HG03108 (cell line): ENCODE measurements around the gene INHBE.
"Not testable (repeated sequence)": the region's sequence is repeated elsewhere in the genome, so short reads cannot be mapped to it uniquely, and the experiment has no call there.

Experiments used
- ATAC-seq: cut with Tn5 transposase; IDR thresholded peaks from one replicate; pipeline ENCODE4 v1.9.1; 2021; ENCODE audit warnings: moderate library complexity; ENCODE audit not compliant: unreplicated experiment

INHBE gene

DNA sequence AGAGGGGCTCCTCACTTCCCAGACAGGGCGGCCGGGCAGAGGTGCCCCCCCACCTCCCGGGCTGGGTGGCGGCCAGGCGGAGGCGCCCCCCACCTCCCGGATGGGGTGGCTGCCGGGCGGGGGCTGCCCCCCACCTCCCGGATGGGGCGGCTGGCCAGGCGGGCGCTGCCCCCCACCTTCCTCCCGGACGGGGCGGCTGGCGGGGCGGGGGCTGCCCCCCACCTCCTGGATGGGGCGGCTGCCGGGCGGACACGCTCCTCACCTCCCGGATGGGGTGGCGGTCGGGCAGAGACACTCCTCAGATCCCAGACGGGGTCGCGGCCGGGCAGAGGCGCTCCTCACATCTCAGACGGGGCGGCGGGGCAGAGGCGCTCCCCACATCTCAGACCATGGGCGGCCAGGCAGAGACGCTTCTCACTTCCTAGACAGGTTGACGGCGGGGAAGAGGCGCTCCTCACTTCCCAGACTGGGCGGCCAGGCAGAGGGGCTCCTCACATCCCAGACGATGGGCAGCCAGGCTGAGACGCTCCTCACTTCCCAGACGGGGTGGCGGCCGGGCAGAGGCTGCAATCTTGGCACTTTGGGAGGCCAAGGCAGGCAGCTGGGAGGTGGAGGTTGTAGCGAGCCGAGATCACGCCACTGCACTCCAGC lies 40.1 kb downstream of the INHBE start:
- ATAC-seq = not testable (repeated sequence)

DNA sequence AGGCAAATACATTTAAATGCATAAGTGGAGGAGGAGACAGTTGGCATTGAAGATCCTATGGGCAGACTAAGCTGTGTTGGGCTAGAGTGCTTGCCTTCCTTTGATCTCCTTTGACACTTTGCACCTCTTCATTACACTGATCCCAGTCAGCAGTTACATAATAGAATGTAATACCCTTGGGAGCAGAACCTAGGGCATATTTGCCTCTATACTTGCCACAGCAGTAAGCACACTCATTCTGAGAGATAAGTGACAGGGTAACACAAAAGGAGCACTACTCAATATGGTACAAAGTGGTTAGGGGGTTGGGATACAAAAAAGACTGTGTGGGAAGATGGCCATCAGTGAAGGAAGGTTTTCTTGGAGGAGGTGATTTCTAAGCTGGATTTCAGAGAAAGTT lies 41.7 kb downstream of the INHBE start:
- no peak for ATAC-seq

DNA sequence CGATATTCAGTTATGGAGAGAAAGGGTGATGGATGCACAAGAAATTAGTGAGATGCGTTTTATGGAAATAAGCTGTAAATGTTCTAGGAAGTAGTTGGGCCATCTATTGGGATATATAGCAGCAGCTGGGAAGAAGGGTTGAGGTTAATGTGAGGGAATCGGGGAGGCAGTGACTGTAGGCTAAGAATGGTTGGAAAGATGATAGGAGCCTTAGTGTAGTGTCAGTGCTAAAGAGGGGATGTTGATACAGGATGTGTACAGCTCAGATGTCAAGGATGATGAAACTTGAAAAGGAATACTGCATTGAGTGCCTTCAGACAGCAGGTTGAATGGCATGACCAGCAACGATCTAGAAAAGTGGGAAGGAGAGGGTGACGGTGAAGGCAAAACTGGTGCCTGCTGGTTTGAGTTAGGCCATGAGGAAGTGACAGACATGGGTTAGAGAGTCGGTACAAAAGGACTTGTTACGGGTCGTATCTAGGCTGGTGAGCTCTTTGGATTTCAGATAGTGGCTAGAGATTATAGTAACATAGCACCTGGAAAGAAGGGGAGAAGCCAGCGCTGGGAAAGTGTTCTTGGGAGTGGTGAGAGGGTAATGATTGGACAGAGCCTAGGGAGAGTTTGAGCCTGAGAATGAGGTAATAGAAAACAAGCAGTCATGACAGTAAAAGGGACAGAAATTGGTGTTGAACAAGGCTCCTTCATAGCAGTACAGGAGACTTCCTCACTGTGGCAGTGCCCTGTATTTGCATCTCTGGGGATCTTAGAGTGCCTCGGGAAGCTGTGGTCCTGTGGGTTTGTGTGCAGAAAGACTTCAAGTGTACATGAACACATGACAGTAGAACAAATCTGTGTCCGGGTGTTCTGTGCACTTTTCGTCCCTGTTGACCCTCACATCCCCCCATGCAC lies 42.4 kb downstream of the INHBE start:
- ATAC-seq = no peak

DNA sequence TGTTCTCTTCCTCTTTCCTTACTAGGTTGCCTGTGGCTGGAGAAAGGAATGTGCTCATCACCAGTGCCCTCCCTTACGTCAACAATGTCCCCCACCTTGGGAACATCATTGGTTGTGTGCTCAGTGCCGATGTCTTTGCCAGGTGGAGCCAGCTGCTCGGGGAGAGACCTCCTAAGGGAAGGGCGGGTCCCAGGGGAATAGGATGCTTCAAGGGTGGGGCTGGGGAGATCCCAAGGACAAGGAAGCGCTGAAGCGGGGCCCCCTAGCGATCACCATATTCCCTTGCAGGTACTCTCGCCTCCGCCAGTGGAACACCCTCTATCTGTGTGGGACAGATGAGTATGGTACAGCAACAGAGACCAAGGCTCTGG lies 43.0 kb downstream of the INHBE start:
- ATAC-seq = no peak

DNA sequence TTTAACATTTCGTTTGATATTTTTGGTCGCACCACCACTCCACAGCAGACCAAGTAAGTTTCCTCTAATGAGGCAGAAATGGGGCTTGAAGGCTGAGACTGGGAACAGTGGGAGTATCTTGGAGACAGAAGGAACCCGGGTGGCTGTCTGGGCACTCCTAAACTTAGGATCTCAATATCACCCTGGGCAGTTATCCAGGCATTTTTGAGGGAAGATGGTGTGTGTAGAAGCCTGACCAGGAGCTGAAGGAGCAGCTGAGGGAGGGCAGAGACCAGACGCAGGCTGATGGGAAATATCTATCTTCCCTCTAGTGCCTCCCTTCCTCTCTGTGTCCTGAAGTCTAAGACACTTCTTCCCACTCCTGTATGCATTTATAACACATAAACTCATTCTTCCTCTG lies 43.5 kb downstream of the INHBE start:
- ATAC-seq = no peak

DNA sequence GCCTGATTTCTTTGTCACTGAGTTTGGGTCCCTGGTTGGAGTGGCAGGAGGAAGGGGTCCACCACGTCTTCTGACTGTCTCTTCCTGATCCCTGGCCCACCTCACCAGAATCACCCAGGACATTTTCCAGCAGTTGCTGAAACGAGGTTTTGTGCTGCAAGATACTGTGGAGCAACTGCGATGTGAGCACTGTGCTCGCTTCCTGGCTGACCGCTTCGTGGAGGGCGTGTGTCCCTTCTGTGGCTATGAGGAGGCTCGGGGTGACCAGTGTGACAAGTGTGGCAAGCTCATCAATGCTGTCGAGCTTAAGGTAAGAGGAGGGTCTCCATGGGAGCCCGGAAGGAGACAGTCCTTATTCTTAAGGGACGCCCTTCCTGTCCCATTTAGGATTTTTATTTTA lies 45.1 kb downstream of the INHBE start:
- ATAC-seq = no peak

DNA sequence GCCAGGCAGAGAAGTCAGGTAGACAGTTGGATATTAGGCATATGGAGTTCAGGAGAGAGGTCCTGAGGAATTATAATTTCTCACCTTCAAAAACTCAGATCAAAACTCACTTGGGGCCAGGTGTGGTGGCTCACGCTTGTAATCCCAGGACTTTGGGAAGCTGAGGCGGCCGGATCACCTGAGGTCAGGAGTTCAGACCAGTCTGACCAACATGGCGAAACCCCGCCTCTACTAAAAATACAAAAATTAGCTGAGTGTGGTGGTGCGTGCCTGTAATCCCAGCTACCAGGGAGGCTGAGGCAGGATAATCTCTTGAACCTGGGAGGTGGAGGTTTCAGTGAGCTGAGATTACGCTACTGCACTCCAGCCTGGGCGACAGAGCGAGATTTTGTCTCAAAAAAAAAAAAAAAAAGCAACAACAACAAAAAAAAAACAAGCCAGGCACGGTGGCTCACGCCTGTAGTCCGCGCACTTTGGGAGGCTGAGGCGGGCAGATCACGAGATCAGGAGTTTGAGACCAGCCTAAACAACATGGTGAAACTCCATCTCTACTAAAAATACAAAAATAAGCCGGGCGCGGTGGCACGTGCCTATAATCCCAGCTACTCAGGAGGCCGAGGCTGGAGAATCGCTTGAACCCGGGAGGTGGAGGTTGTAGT lies 47.3 kb downstream of the INHBE start:
- not testable (repeated sequence) for ATAC-seq

DNA sequence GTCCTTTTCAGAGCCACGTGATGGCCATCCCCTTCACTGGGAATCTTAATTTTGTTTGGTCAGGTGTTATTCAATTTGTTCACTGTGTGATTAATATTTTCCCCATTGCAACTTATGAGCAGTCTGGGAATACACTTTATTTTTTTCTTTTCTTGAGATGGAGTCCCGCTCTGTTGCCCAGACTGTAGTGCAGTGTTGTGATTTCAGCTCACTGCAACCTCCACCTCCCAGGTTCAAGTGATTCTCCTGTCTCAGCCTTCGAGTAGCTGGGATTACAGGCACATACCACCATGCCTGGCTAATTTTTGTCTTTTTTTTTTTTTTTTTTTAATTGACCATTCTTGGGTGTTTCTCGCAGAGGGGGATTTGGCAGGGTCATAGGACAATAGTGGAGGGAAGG lies 51.4 kb downstream of the INHBE start:
- ATAC-seq = not testable (repeated sequence)
